HG02870 (cell line): Measurements from ENCODE around the gene ARF3.

ENCODE experiments used
- ATAC-seq: cut with Tn5 transposase; IDR thresholded peaks from one replicate; pipeline ENCODE4 v1.9.1; 2021; ENCODE audit warnings: mild to moderate bottlenecking, moderate library complexity; ENCODE audit not compliant: unreplicated experiment

ARF3 gene

DNA sequence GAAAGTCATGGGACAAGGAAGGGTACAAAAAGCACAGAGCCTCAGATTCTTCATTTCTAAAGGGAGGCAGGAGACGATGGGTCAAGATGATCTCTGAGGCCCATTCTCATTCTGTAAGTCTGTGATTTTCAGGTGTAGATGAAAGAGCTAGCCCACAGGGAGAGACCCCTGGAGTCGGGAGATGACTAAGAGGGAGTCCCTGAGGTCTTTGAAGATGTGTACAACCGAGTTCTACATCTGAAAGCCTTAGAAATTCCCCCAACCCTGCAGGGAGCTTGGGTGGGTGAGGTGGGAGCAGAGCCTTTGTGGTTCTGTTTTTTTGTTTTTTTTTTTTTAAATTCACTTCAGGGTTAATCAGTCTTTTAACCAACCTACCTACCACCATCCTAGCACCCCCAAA is 11.2 kb upstream of the ARF3 start:
- peak; percentile 41 for ATAC-seq

DNA sequence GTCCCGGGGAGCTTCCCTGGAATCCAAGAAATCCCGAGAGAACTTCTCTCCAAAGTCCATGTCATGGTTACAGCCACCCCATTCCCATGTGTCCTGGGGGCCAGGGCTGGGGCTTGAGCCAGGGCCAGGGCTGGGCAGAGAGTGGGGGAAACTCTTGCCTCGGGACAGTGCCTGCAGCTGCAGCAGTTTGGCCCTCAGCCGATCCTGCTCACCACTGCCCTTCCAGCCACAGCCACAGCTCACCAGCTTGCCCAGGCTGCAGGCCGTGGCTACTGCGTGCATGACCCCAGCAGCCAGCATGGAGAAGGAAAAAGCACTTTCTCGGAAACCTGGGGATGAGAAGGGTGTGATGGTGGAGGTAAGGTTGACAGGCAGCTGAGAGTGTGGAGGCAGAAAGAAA is 10.7 kb upstream of the ARF3 start:
- no peak for ATAC-seq

DNA sequence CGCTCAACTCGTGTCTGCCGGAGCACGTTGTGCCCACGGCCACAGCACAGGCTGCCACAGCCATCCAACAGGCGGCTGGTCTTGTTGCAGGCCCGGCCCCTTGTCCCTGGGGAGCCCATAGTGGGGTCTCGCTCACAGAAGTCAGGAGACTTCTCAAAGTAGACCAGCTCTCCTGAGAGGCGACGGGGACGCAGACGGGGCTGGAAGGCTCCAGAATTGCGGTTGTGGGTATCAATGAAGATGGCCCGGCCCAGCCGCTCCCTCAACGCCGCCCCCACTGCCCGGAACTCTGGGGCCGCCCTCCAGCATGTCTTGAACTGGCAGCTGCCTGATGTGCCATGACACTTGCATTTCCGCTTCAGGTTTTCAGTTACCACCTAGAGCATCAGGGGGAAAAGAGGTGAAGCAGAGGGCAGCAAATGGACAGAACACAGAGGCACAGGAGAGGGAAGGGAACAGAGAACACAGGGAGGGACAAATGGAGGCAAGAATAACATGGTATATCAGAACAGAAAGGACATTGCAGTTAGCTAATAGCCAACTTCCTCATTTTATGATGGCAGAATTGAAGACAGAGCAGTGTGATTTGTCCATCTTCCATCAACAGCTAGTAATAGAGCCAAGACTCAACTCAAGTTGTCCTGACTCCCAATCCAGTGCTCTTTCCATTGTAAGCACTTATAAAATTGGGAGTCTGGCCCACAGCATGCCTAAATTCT is 9.0 kb upstream of the ARF3 start:
- no peak for ATAC-seq

DNA sequence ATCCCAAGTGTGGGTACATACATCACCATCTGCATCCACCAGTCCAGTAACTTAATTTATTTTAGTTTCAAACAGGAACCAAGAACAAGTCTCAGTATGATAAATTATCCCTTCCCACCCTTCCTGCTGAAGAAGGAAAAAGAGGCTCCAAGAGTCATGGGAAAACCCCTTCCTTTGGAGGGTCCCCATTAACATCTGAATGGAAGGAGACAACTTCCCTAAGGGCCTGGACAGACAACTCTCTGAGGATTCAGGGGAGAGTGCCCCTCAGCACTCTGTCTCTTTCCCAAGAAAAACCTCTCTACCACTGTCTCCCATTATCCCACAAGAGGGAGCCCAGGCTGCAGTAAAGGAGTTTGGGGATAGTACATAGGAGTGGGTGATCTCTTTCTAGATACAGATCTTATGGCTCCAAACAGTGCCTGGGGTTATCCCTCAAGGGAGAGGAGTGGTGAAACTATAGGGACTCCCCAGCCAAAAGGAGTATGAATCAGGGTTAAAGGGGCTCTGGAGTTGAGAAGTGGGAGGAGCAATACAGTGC is 8.1 kb upstream of the ARF3 start:
- ATAC-seq = no peak

DNA sequence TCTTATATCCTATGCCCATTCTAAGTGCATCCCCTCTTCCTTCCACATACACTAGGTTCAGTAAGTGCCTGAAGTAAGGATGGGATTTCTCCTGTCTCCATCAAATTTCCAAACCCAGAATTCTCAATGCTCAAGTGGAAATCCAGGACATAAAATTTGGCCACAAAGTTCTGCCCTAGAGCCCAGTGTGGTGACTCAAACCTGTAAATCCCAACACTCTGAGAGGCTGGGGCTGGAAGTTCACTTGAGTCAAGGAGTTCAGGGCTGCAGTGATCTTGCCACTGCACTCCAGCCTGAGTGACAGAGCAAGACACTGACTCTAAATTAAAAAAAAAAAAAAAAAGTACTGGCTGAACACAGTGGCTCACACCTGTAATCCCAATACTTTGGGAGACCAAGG is 4.5 kb upstream of the ARF3 start:
- no peak for ATAC-seq

DNA sequence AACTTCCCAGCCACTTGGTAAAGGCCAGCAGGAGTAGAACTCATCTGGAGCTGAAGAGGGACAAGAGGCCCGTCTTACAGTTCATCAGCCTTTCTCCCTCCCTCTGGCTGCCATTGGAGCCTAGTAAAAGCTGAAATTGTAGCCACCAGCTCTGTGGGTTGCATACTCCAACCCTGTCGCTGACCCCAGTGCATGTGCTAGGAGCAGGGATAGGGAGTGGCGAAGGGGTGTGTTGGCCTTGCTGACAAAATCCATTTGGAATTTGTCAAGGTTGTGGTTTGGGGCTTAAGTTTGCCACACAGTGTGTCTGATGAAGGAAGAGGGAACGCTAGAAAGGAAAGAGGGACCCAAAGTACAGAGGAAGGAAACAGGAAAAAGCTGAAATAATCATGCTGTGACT is 4.0 kb upstream of the ARF3 start:
- no peak for ATAC-seq

DNA sequence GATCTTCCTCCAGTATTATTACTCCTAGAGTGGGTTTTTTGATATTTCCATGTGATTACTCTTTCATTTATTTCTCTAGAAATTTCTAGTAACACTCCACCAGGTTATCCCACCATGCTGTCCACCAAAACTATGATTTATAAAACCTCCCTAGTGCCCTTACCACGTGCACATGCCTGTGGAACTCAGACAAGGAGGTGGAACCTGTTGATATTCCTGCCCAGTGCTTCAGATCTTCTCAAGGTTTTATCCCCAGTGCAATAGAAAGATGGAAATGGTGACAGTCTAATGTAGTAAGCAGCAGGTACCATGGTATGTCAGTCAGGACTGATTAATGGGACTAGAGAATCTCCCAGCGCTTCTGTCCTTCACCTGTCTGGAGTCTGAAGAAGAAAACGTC is 3.5 kb upstream of the ARF3 start:
- ATAC-seq = no peak

DNA sequence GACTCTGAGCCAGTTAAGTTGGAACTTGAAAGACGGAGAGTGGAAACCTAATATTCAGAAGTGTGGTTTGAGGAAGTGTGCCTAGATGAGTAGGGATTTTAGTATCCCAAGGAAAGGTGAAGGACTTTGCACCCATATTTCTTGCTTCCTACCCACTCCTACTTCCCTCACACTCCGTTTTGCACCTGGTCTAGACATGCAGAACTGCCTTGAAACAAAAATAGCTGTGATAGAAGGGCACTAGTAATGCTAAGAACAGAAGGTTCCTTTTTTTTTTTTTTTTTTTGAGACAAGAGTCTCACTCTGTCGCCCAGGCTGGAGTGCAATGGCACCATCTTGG is 732 bp upstream of the ARF3 start:
- ATAC-seq = no peak

DNA sequence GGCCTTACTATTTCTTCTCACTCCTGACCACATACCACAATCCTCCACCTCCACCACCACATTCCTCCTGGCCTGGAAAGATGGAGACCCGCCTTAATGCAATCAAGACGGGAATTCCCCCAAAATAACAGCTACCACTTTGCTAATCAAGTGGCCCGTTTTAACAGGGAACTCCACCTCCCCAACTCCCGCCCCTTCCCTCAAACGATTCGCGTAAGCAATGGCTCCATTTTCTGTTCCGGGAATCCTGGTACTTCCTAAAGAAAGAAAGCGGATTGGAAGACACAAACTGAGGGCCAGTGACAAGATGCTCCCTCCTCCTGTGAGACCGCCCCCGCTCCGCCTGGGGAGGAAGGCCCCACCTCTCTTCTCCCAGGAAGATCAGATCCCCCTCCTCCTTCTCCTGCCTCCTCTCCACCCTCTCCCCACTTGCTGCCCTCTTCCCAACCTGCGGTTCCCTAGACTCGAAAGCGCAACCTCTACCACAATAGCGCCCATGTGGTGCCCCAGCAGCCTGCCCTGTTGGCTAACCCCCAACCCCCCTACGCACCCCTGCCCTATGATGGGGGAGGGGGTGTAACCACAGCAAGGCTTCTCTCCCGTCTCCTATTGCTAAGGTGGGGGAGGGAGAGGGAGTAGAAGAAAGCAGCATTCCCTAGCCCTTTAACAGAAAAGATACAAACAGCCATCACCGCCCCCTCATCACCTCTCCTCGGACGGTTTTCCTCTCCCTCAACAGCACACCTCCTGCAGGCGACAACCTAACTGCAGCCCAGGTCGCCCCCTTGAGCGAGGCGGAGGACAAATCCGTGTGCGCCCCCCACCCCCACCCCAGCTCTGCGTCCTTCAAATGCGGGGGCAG is 777 bp downstream of the ARF3 start:
- no peak for ATAC-seq

DNA sequence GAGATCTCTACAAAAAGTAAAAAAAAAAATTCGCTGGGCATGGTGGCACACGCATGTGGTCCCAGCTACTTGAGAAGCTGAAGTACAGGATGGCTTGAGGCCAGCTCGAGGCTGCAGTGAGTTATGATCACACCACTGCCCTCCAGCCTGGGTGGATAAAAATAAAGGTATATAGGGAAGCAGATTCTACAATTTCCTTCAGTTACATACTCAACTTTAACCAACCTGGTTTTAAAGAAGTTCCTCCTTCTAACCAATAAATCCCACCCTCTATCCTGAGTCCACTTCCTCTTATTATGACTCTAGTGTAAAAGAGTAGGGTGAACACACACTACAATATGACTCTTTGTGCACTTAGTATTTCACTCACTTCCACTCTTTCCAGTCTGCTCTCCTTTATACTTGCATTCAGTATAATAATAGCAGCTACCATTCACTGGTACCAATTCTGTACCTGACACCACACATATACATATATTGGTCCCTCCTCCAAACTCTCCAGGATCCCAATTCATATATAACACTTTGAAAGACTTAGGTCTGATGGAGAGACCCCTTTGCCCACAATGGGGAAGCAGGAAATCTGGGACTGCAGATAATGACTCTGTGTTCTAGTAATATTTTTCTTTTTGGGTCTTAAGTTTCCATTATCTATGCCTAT is 2.3 kb downstream of the ARF3 start:
- no peak for ATAC-seq

DNA sequence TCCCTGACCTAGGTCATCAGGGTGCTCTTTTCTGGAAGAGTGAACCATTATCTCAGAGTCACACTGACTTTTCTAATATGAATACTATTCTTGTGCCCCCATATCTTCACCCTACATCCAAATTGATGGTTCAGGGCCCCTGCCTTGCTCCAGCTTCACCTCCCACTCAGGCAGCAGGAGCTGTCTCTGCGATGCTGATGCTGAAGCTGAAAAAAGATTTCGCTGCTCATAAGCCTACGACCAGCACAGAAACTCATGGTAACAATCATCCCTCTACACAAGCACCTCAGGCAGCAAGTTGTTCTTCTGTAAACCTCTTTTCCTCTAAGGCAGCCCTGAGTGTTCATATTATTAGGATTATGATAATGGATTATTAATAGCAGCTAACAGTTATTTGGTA is 3.2 kb downstream of the ARF3 start:
- ATAC-seq = no peak

DNA sequence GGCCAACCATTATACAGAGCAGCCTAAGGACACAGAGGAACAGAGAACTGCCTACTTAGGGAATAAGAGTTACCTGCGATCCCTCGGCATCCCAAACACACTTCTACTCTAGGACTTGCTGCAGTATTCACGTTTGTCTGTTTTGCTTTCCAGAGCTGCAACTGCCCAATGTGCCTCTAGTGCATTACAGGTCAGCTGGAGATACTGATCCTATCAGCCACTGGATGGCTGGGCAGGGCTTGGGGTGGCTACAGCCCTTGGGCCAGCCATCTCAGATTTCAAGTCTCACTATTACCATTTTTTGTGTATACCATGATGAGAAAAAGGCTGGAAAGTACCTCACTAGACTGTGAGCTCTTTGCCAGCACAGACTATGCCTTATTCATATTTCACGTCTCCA is 4.6 kb downstream of the ARF3 start:
- no peak for ATAC-seq

DNA sequence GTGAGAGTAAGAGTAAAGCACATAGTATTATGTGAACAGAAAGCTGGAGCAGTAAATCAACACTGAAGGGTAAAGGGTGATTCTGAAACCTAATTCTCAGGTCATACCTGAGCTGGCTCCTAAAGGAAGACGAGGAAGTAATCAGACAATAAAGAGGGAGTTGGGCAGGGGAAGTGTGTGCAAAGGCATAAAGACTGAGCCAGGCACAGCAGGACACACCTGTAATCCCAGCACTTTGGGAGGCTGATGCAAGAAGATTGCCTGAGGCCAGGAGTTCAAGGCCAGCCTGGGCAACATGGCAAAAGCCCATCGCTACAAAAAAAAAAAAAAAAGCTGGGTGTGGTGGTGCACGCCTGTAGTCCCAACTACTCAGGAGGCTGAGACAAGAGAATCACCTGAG is 9.6 kb downstream of the ARF3 start:
- no peak for ATAC-seq

DNA sequence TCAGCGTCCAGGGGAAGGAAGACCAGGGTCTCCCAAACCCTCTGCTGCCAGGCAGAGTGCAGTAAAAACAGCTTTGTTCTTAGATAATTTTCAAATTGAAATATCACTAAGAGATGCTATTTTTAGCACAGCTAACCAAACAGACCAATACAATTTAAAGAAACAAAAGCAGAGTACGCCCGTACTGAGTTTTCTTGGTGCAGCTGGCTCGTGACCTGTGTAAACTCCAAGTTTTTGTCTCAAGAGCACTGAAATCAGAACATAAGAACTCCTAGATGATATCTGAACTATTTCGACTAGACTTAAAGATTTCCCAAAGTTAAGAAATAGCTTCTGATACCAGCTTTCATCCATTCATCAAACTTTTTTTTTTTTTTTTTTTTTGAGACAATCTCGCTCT is 10.3 kb downstream of the ARF3 start:
- ATAC-seq = no peak

DNA sequence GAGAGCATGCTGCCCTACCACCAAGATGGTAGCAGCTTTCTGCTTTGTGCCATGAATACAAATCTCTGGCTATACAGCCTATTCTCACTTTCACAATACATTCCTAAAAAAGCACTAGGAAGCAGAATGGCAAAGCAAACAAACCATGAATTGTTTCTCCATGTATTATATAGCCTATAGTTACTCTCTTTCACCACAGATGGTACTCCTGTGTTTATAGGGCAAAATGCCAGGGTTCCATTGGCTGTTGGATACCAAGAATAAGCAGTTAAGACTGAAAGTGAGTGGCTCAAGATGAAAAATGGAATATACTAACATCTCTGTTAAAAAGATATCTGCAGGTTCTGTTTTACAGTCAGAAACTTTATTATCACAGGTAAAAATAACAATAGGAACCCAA is 11.1 kb downstream of the ARF3 start:
- no peak for ATAC-seq

DNA sequence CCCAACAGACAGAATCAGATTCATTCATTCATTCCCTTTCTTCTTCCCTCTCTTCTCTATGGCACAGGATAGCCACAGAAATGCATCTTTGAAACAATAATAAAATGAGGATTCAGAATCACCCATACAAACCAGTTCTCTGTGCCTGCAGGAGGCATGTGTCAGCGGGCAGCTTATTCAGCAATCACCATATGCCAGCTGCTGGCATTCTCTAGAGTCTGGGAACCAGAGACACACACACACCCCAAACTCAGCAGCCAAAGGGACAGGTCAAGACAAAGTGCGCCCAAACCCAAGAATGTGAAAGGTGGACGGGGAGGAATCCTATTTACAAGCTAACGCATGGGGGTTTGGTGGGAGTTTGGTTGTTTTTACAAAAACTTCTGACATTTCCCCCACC is 14.1 kb downstream of the ARF3 start:
- ATAC-seq = no peak

DNA sequence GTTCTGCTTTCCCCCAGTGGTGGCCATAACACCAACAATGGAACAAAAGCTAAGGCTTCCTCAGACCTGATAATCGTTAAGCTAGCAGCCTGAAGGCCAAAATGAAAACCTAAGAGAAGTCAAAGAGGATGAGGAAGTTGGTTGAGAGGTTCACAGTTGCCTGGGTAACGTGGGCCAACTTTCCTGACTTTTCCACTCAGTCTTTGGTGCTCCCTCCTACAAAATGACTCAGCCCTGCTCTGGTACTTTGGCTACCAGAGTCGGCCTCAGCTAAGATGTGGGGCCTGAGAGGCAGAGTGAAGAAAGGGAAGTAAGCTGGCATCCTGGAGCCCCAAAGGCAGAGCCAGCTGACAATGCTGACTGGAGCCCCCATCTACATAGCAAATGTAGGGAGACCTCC is 17.1 kb downstream of the ARF3 start:
- ATAC-seq = no peak

DNA sequence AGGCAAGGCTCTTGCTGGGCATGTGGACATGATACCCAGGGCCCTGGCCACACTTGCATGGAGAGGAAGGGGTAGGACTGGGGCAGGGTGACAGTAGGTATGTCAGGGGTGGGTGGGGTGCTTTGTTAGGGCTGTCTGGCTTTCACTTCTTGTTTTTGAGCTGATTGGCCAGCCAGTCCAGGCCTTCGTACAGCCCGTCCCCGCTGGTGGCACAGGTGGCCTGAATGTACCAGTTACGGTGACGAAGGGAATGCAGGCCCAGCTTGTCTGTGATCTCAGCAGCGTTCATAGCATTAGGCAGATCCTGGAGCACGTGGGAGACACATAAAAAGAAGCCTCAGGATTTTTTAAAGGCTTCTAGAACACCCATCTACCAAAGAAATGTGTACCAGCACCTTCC is 18.5 kb downstream of the ARF3 start:
- no peak for ATAC-seq

DNA sequence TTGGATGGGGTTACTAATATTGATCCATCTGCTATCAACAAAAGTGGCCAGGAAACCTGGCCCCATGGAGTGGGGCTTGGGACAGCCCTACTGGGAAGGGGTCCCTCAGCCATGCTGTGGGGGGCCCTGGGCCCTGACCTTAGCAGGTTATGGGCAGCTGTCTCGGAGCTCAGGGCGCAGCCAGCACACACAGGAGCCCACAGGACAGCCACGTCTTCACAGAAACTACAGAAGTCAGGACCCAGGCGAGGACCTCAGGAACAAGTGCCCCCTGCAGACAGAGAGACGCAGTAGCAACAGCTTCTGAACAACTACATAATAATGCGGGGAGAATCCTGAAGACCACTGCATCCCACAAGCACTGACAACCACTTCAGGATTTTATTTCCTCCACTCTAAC is 20.1 kb downstream of the ARF3 start:
- ATAC-seq = no peak

DNA sequence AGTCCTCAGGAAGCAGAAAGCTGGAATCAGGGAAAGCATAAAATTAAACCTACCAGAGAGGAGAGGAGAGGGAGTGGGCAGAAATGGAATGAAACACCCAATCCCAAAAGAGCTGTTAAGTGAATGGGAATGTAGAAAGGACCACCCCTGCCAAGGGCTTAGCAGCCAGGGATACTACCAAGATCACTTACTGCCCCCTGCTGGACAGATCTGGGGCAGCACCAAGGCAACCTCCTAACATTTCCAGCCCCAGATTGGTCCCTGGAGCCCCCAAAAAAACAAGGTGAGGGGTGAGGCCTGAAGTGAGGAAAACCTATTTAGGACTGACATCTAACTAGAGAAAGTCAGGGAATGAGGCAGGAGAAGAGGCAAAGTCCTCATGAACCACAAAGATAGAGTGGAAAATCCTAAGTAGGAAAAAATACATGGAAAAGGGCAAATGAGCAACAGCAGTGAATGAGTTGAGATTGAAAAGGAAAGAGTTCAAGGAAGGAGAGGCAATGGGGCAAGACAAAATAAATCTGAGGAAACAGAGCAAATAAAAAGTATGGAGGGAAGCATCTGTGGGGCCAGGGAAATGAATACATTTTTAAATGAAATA is 20.8 kb downstream of the ARF3 start:
- ATAC-seq = no peak

DNA sequence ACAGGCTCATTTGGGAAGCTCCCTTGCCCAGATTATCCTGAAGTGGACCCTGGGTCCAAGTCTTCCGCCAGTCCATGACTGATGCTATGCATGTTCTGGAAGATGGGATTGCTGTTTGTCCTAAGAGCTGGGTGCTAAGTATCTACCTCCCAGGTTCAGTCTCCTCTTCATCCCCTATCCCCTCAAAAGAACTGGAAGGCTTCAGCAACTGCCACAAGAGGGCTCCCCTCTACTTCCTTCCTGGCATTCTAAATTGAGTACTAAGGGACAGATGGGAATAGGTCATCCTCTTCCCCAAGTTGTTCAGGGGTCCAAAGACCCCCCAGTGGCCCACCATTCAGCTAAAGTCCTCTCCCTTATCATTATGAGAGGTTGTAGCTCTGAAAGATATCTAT is 23.0 kb downstream of the ARF3 start:
- no peak for ATAC-seq
